ENCODE measurements around the gene CPZ. TPM values are rescaled to one million over a fixed set of nuclear protein-coding genes. Genes with fewer than 3 reads are reported as not detected.

CPZ gene
- total and polyA plus RNA-seq, 11 donors, result 0.13 to 4.8 (median 0.26) TPM; not detected in 2

- peak in 1 of 5 donors; percentile 48 for DNase-seq
- no peak for ATAC-seq
- H3K4me3 ChIP-seq, result peak overlapping the region in 4 of 12 donors; percentile 15 to 32 (median 24)
- H3K27me3 ChIP-seq, result peaks cover 7 to 50% (median 34%) of the 10 kb centered on the region in 9 donors
- TF ChIP-seq POLR2A (IDR thresholded peaks at IDR 0.05), result no peak
- no peak for TF ChIP-seq CTCF (IDR thresholded peaks at IDR 0.05)
- H3K36me3 ChIP-seq, result no peaks in the 10 kb centered on the region
- WGBS, 4 donors, result 24 to 32% (median 28%) methylated on average over 20 to 24 of the region's 24 CpGs
- H3K4me1 ChIP-seq, result peaks cover 0 to 12% (median 0%) of the 10 kb centered on the region in 12 donors
- H3K9me3 ChIP-seq, result no peaks in the 10 kb centered on the region
- intact Hi-C loops (cut with DNase I), result loop anchor here (1.0 to 10.0 kb wide), 6 partner anchors 124 to 351 kb away; no protein-coding TSS in a partner anchor
- no peak overlapping the region for H3K27ac ChIP-seq
Observed at GRCh38 chr4:8593264-8594096, 915 bp downstream of the CPZ start.

- TF ChIP-seq POLR2A (IDR thresholded peaks at IDR 0.05) (no peak), CTCF (IDR thresholded peaks at IDR 0.05) (peak; percentile 52 to 75 (median 68))
- WGBS, 4 donors, result 50 to 60% (median 53%) methylated on average over 20 to 24 of the region's 24 CpGs
- no peaks in the 10 kb centered on the region for H3K9me3 ChIP-seq
- H3K4me1 ChIP-seq, result peaks cover 0 to 12% (median 0%) of the 10 kb centered on the region in 12 donors
- H3K27ac ChIP-seq, result no peak overlapping the region
- DNase-seq, result peak in 4 of 5 donors; percentile 33 to 50 (median 47)
- intact Hi-C loops (cut with DNase I), result loop anchor here (1.0 to 10.0 kb wide), 6 partner anchors 125 to 352 kb away; no protein-coding TSS in a partner anchor
- peaks cover 7 to 45% (median 34%) of the 10 kb centered on the region in 9 donors for H3K27me3 ChIP-seq
- H3K4me3 ChIP-seq, result no peak overlapping the region
- no peaks in the 10 kb centered on the region for H3K36me3 ChIP-seq
- ATAC-seq, result peak in 3 of 4 donors; percentile 30 to 74 (median 66)
Observed at GRCh38 chr4:8594097-8595038, 1.8 kb downstream of the CPZ start.

- whole genome bisulfite sequencing, 4 donors, result 64 to 68% (median 66%) methylated on average over 15 to 16 of the region's 16 CpGs
- TF ChIP-seq POLR2A (IDR thresholded peaks at IDR 0.05) (no peak), CTCF (IDR thresholded peaks at IDR 0.05) (no peak)
- Histone ChIP-seq H3K27ac (no peak overlapping the region), H3K4me1 (peaks cover 0 to 12% (median 0%) of the 10 kb centered on the region in 12 donors), H3K36me3 (no peaks in the 10 kb centered on the region), H3K4me3 (no peak overlapping the region), H3K27me3 (peaks cover 7 to 38% (median 34%) of the 10 kb centered on the region in 9 donors), H3K9me3 (no peaks in the 10 kb centered on the region)
- intact Hi-C loops (cut with DNase I), result loop anchor here in 8 of 10 donors (2.0 to 10.0 kb wide), 3 partner anchors 127 to 353 kb away; no protein-coding TSS in a partner anchor
- ATAC-seq (no peak), DNase-seq (peak in 1 of 5 donors; percentile 44)
Observed at GRCh38 chr4:8595237-8596087, 2.9 kb downstream of the CPZ start.

All from heart left ventricle (tissue), 16 donors.